ENCODE results near the gene SPATA12. TPM values are rescaled to one million over a fixed set of nuclear protein-coding genes. Genes with fewer than 3 reads are reported as not detected.

The SPATA12 gene
- total RNA-seq, 1 donor from 2014 or later: not detected

DNA sequence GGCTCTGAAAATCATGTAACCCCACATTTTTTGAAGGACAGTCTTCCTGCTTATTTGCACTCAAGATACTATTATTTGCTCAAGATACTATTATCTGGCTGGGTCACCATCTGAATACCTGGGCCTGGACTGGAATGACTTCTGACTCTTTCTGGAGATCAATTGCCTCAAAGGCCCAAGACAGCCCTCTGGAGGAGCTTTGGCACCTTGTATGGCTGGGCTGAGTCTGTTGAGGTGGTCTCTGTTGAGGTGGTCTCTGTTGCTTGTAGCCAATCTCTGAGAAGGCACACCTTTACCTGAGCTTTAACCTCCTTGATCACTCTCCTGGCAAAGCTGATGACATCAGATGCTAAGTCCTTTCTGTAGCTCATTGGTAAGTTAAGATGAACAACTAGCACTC, 33.0 kb downstream of the SPATA12 start:
- Histone ChIP-seq H3K4me3 (ENCODE audit: insufficient read depth, low read depth, low read length) (no peak overlapping the region), H3K27me3 (ENCODE audit: insufficient read depth, low read length) (no peaks in the 10 kb centered on the region), H3K79me2 (ENCODE audit: insufficient read depth, low read length) (no peaks in the 10 kb centered on the region), H3K9me3 (ENCODE audit: insufficient read depth, low read depth, low read length) (no peaks in the 10 kb centered on the region), H3K36me3 (ENCODE audit: insufficient read depth, low read length) (no peaks in the 10 kb centered on the region), H3K27ac (ENCODE audit: low read depth, low read length) (no peak overlapping the region), H2AFZ (ENCODE audit: low read depth, low read length) (no peak overlapping the region), H3K4me2 (ENCODE audit: low read length) (no peak overlapping the region), H3K9ac (ENCODE audit: low read length) (no peak overlapping the region), H4K20me1 (ENCODE audit: insufficient read depth, low read length) (no peaks in the 10 kb centered on the region), H3K4me1 (ENCODE audit: insufficient read depth, low read length) (peaks cover 8% of the 10 kb centered on the region)
- Mint-ChIP-seq H3K4me3 (ENCODE audit: unreplicated experiment) (no peak overlapping the region), H3K27me3 (ENCODE audit: low read depth, unreplicated experiment) (peaks cover 1% of the 10 kb centered on the region), H3K36me3 (ENCODE audit: low read depth, unreplicated experiment) (peaks cover 9% of the 10 kb centered on the region), H3K27ac (ENCODE audit: unreplicated experiment) (no peak overlapping the region), H3K4me1 (ENCODE audit: low read depth, unreplicated experiment) (peaks cover 12% of the 10 kb centered on the region), H3K9me3 (ENCODE audit: unreplicated experiment) (no peaks in the 10 kb centered on the region)
- TF ChIP-seq EZH2 (IDR thresholded peaks at IDR 0.05; ENCODE audit: insufficient read depth, low read length): no peak
- TF ChIP-seq, protein P1, sequence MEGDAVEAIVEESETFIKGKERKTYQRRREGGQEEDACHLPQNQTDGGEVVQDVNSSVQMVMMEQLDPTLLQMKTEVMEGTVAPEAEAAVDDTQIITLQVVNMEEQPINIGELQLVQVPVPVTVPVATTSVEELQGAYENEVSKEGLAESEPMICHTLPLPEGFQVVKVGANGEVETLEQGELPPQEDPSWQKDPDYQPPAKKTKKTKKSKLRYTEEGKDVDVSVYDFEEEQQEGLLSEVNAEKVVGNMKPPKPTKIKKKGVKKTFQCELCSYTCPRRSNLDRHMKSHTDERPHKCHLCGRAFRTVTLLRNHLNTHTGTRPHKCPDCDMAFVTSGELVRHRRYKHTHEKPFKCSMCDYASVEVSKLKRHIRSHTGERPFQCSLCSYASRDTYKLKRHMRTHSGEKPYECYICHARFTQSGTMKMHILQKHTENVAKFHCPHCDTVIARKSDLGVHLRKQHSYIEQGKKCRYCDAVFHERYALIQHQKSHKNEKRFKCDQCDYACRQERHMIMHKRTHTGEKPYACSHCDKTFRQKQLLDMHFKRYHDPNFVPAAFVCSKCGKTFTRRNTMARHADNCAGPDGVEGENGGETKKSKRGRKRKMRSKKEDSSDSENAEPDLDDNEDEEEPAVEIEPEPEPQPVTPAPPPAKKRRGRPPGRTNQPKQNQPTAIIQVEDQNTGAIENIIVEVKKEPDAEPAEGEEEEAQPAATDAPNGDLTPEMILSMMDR (IDR thresholded peaks at IDR 0.05; ENCODE audit: insufficient read depth, low read depth, low read length): no peak
- DNase-seq (ENCODE audit: low read depth) (no peak), FAIRE-seq (no peak)

GRCh38 chr3:57093971-57094535, 33.6 kb downstream of the SPATA12 start:
- Mint-ChIP-seq H3K4me3 (ENCODE audit: unreplicated experiment) (no peak overlapping the region), H3K36me3 (ENCODE audit: low read depth, unreplicated experiment) (peaks cover 9% of the 10 kb centered on the region), H3K9me3 (ENCODE audit: unreplicated experiment) (no peaks in the 10 kb centered on the region), H3K4me1 (ENCODE audit: low read depth, unreplicated experiment) (peaks cover 12% of the 10 kb centered on the region), H3K27ac (ENCODE audit: unreplicated experiment) (no peak overlapping the region), H3K27me3 (ENCODE audit: low read depth, unreplicated experiment) (peaks cover 1% of the 10 kb centered on the region)
- FAIRE-seq (no peak), DNase-seq (ENCODE audit: low read depth) (no peak)
- H3K9me3 ChIP-seq (ENCODE audit: insufficient read depth, low read depth, low read length): no peaks in the 10 kb centered on the region
- no peaks in the 10 kb centered on the region for H3K36me3 ChIP-seq (ENCODE audit: insufficient read depth, low read length)
- TF ChIP-seq EZH2 (IDR thresholded peaks at IDR 0.05; ENCODE audit: insufficient read depth, low read length): no peak
- TF ChIP-seq, protein P1 (IDR thresholded peaks at IDR 0.05; ENCODE audit: insufficient read depth, low read depth, low read length): no peak
- H4K20me1 ChIP-seq (ENCODE audit: insufficient read depth, low read length): no peaks in the 10 kb centered on the region
- no peak overlapping the region for H3K4me2 ChIP-seq (ENCODE audit: low read length)
- no peak overlapping the region for H2AFZ ChIP-seq (ENCODE audit: low read depth, low read length)
- no peaks in the 10 kb centered on the region for H3K79me2 ChIP-seq (ENCODE audit: insufficient read depth, low read length)
- H3K4me3 ChIP-seq (ENCODE audit: insufficient read depth, low read depth, low read length): no peak overlapping the region
- no peak overlapping the region for H3K27ac ChIP-seq (ENCODE audit: low read depth, low read length)
- H3K9ac ChIP-seq (ENCODE audit: low read length): no peak overlapping the region
- peaks cover 8% of the 10 kb centered on the region for H3K4me1 ChIP-seq (ENCODE audit: insufficient read depth, low read length)
- no peaks in the 10 kb centered on the region for H3K27me3 ChIP-seq (ENCODE audit: insufficient read depth, low read length)

GRCh38 chr3:57094575-57094974, 34.1 kb downstream of the SPATA12 start:
- Histone ChIP-seq H3K4me1 (ENCODE audit: insufficient read depth, low read length) (peaks cover 8% of the 10 kb centered on the region), H3K79me2 (ENCODE audit: insufficient read depth, low read length) (no peaks in the 10 kb centered on the region), H3K36me3 (ENCODE audit: insufficient read depth, low read length) (no peaks in the 10 kb centered on the region), H3K27ac (ENCODE audit: low read depth, low read length) (no peak overlapping the region), H3K4me3 (ENCODE audit: insufficient read depth, low read depth, low read length) (no peak overlapping the region), H2AFZ (ENCODE audit: low read depth, low read length) (no peak overlapping the region), H3K27me3 (ENCODE audit: insufficient read depth, low read length) (no peaks in the 10 kb centered on the region), H3K4me2 (ENCODE audit: low read length) (no peak overlapping the region), H3K9me3 (ENCODE audit: insufficient read depth, low read depth, low read length) (no peaks in the 10 kb centered on the region), H3K9ac (ENCODE audit: low read length) (no peak overlapping the region), H4K20me1 (ENCODE audit: insufficient read depth, low read length) (no peaks in the 10 kb centered on the region)
- Mint-ChIP-seq H3K9me3 (ENCODE audit: unreplicated experiment) (no peaks in the 10 kb centered on the region), H3K27ac (ENCODE audit: unreplicated experiment) (no peak overlapping the region), H3K36me3 (ENCODE audit: low read depth, unreplicated experiment) (peaks cover 9% of the 10 kb centered on the region), H3K4me1 (ENCODE audit: low read depth, unreplicated experiment) (peaks cover 15% of the 10 kb centered on the region), H3K4me3 (ENCODE audit: unreplicated experiment) (no peak overlapping the region), H3K27me3 (ENCODE audit: low read depth, unreplicated experiment) (peaks cover 1% of the 10 kb centered on the region)
- FAIRE-seq: no peak
- no peak for TF ChIP-seq EZH2 (IDR thresholded peaks at IDR 0.05; ENCODE audit: insufficient read depth, low read length)
- TF ChIP-seq, protein P1 (IDR thresholded peaks at IDR 0.05; ENCODE audit: insufficient read depth, low read depth, low read length): no peak
- DNase-seq (ENCODE audit: low read depth): no peak

Measured in astrocyte (in vitro differentiated cells and primary cell).